K562 (cell line): ENCODE data around the gene TCP10L. TPM values are rescaled to one million over a fixed set of nuclear protein-coding genes. Genes with fewer than 3 reads are reported as not detected.

ENCODE experiments used
- ARID2 ChIP-seq: fragments of 450-650 bp; IDR thresholded peaks from 2 replicates; pipeline ENCODE4 v1.6.1; 2017; ENCODE audit warnings: antibody characterized with exemption, mild to moderate bottlenecking
- BACH1 ChIP-seq: fragments of 200-800 bp; sonication (Bioruptor generic); IDR thresholded peaks from 2 replicates; pipeline ENCODE4 v1.6.1; 2016; ENCODE audit warnings: missing genetic modification characterization, missing compliant biosample characterization
- CEBPG ChIP-seq, 3 experiments: fragments of 200-800 bp in 1 of 3; sonication (Bioruptor generic) in 1 of 3; sonication (generic) in 1 of 3; formaldehyde crosslinking in 1 of 3; IDR thresholded peaks in 2 of 3; conservative IDR thresholded peaks in 1 of 3; 2 replicates each; pipeline versions ENCODE4 v1.6.1 to v1.8.0; 2016 to 2022; ENCODE audit warnings: missing compliant biosample characterization in 2 of 3, missing genetic modification characterization in 2 of 3, mild to moderate bottlenecking in 1 of 3, missing genetic modification reagents in 1 of 3
- FOXK1 ChIP-seq: sonication (generic); formaldehyde crosslinking; IDR thresholded peaks from 2 replicates; pipeline ENCODE4 v1.8.0; 2022; ENCODE audit warnings: missing genetic modification reagents, mild to moderate bottlenecking, borderline replicate concordance
- GTF2E2 ChIP-seq: fragments of 200-800 bp; sonication (Bioruptor generic); IDR thresholded peaks from 2 replicates; pipeline ENCODE4 v1.6.1; 2016; ENCODE audit warnings: missing genetic modification characterization, missing compliant biosample characterization
- HMG20A ChIP-seq: fragments of 450-650 bp; formaldehyde crosslinking; conservative IDR thresholded peaks from 2 replicates; pipeline ENCODE4 v1.4.0; 2020; ENCODE audit warnings: mild to moderate bottlenecking, mixed read lengths
- HSF4 ChIP-seq: fragments of 250-450 bp; sonication (Bioruptor Pico); IDR thresholded peaks from 2 replicates; pipeline ENCODE4 v2.1.2; 2022; ENCODE audit warnings: mild to moderate bottlenecking, moderate library complexity, borderline replicate concordance
- KLF16 ChIP-seq: IDR thresholded peaks from 2 replicates; pipeline ENCODE4 v1.6.1; 2016; ENCODE audit warnings: antibody characterized with exemption
- MCM3 ChIP-seq: fragments of 450-650 bp; IDR thresholded peaks from 2 replicates; pipeline ENCODE4 v1.6.1; 2016
- MYNN ChIP-seq, 2 experiments: sonication (generic); formaldehyde crosslinking in 1 of 2; IDR thresholded peaks; 2 replicates each; pipeline versions ENCODE4 v1.5.0 to v1.6.1; 2016 to 2020; ENCODE audit warnings: antibody characterized with exemption in 1 of 2, missing genetic modification reagents in 1 of 2
- NFIX ChIP-seq: fragments of 250-450 bp; sonication (Bioruptor Pico); IDR thresholded peaks from 2 replicates; pipeline ENCODE4 v1.4.0; 2020; ENCODE audit warnings: low read depth, mild to moderate bottlenecking, moderate library complexity
- RNF2 ChIP-seq: sonication (generic); IDR thresholded peaks from 2 replicates; pipeline ENCODE4 v1.6.1; 2016
- SAP30 ChIP-seq: fragments of 200-600 bp; sonication (generic); IDR thresholded peaks from 2 replicates; pipeline ENCODE4 v1.6.1; 2012; ENCODE audit warnings: borderline replicate concordance, low read depth, mild to moderate bottlenecking, moderate library complexity, low read length, control low read depth, inconsistent platforms; ENCODE audit not compliant: insufficient read depth, poor library complexity, severe bottlenecking
- SRSF1 ChIP-seq: fragments of 200-400 bp; formaldehyde crosslinking; IDR thresholded peaks from 2 replicates; pipeline ENCODE4 v1.6.1; 2017; ENCODE audit warnings: mild to moderate bottlenecking, low read depth, low read length, moderate library complexity
- XRCC3 ChIP-seq: fragments of 450-650 bp; IDR thresholded peaks from 2 replicates; pipeline ENCODE4 v1.6.1; 2017; ENCODE audit warnings: mild to moderate bottlenecking, moderate library complexity
- ZC3H4 ChIP-seq: sonication (generic); formaldehyde crosslinking; IDR thresholded peaks from 2 replicates; pipeline ENCODE4 v1.9.0; 2021; ENCODE audit warnings: missing genetic modification reagents, borderline replicate concordance
- polyA plus RNA-seq, 8 experiments: library from polyadenylated mRNA; depleted of rRNA in 4 of 8; stranded (reverse) in 5 of 8; unstranded in 3 of 8; fragments of >200 nt; fragmentation: Nextera tagmentation in 2 of 8; fragmentation: Illumina TruSeq in 1 of 8; extraction: Ambion mirVana in 2 of 8; extraction: Trizol in 1 of 8; gene quantifications; 2 replicates each; pipeline versions ENCODE4 v1.2.1 to v1.2.3, GENCODE V29; 2011 to 2014; ENCODE audit warnings: inconsistent platforms in 1 of 8, missing spikeins in 1 of 8
- total RNA-seq, 7 experiments: library from RNA; depleted of rRNA in 6 of 7; stranded (reverse); fragments of >200 nt in 6 of 7; fragmentation: Illumina TruSeq in 2 of 7; extraction: Trizol in 2 of 7; gene quantifications; 2 replicates each; pipeline versions ENCODE4 v1.2.1 to v1.2.3, GENCODE V29; 2011 to 2021; ENCODE audit warnings: low replicate concordance in 1 of 7
- TF ChIP-seq, protein P1 (sequence below): fragments of 250-450 bp; sonication (Bioruptor Pico); IDR thresholded peaks from 2 replicates; pipeline ENCODE4 v1.4.0; 2020; ENCODE audit warnings: borderline replicate concordance
- TF ChIP-seq, protein P2 (sequence below): fragments of 250-450 bp; sonication (Bioruptor Pico); IDR thresholded peaks from 2 replicates; pipeline ENCODE4 v1.4.0; 2020; ENCODE audit warnings: mild to moderate bottlenecking, moderate library complexity
- TF ChIP-seq, protein P3 (sequence below), 2 experiments: fragments of 450-650 bp in 1 of 2; IDR thresholded peaks; 2 replicates each; pipeline ENCODE4 v1.6.1; 2011 to 2017; ENCODE audit warnings: low read depth in 2 of 2, antibody characterized with exemption in 1 of 2, borderline replicate concordance in 1 of 2, low read length in 1 of 2, mild to moderate bottlenecking in 1 of 2, mixed read lengths in 1 of 2; ENCODE audit not compliant: control insufficient read depth in 1 of 2

The TCP10L gene
- total and polyA plus RNA-seq, 9 of the 15 experiments (the other 6 are each of a cell fraction or from before 2014, with no cell fraction given), result 0.34 to 0.91 (median 0.56) TPM; not detected in 2

DNA sequence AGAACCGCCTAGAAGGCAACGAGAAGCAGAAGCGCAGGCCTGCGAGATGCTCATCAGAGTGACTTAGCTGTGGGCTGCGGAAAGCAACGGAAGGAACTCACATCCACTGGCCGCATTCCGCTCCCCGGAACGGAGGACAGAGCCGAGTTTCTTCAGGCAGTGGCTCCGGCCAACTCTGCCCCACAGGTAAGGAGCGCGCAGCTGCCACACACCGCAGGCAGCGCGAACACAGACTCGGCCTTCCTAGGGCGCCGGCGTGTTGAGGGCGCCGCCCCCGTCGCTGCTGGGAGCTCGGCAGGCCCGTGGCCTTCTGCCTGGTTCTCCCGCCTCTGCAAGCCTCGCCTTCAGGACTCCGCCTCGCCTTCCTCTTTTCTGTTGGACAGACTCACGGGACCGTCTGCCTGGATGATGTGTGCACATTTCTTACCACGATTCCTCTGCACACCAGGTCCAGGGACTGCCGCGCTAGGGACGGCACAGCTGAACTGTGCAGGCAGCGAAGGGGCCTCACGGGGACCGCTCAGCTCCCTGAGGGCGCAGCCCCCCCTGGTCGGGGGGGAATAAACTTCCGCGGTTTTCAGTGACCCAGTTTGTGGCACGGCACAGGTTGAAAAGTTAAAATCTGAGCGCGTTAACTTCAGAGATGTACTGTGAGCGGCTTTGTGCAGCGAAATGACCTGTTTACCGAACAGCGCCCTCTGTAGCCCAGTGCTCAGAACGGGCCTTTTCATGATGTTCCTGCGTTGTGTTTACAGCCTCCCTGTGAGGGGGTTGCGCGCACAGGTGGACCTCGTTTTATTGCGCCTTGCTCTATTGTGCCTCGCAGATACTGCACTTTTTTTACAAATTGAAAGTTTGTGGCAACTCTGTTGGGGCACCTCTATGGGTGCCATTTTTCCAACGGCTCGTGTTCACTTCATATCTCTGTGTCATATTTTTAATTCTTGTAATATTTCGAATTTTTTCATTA, 15.8 kb downstream of the TCP10L start (continued):
- TF ChIP-seq, protein P1, sequence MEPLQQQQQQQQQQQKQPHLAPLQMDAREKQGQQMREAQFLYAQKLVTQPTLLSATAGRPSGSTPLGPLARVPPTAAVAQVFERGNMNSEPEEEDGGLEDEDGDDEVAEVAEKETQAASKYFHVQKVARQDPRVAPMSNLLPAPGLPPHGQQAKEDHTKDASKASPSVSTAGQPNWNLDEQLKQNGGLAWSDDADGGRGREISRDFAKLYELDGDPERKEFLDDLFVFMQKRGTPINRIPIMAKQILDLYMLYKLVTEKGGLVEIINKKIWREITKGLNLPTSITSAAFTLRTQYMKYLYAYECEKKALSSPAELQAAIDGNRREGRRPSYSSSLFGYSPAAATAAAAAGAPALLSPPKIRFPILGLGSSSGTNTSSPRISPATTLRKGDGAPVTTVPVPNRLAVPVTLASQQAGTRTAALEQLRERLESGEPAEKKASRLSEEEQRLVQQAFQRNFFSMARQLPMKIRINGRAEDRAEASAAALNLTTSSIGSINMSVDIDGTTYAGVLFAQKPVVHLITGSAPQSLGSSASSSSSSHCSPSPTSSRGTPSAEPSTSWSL (CRISPR knock-in tag), result no peak
- TF ChIP-seq FOXK1 (no peak), CEBPG (CRISPR knock-in tag; IDR thresholded peaks at IDR 0.05) (0 out of 2 replicates have a peak, but pooled peaks have one; percentile 24), CEBPG (tag; conservative IDR thresholded peaks at IDR 0.05 in 1 of 2, IDR thresholded peaks at IDR 0.05 in 1 of 2) (no peak), GTF2E2 (tag) (no peak), XRCC3 (no peak), SRSF1 (no peak), ZC3H4 (CRISPR knock-in tag) (no peak), HMG20A (CRISPR knock-in tag) (no peak), HSF4 (CRISPR knock-in tag) (no peak), ARID2 (peak; percentile 75), NFIX (no peak), MYNN (IDR thresholded peaks at IDR 0.05) (no peak), MYNN (CRISPR knock-in tag; IDR thresholded peaks at IDR 0.05) (no peak), RNF2 (peak; percentile 75; the same call in 1 of the 2 replicates), SAP30 (no peak), BACH1 (tag) (no peak), KLF16 (0 out of 2 replicates have a peak, but pooled peaks have one; percentile 9), MCM3 (no peak)
- TF ChIP-seq, protein P2, sequence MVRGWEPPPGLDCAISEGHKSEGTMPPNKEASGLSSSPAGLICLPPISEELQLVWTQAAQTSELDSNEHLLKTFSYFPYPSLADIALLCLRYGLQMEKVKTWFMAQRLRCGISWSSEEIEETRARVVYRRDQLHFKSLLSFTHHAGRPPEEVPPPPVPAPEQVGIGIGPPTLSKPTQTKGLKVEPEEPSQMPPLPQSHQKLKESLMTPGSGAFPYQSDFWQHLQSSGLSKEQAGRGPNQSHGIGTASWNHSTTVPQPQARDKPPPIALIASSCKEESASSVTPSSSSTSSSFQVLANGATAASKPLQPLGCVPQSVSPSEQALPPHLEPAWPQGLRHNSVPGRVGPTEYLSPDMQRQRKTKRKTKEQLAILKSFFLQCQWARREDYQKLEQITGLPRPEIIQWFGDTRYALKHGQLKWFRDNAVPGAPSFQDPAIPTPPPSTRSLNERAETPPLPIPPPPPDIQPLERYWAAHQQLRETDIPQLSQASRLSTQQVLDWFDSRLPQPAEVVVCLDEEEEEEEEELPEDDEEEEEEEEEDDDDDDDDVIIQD, result 0 out of 2 replicates have a peak, but pooled peaks have one; percentile 8
- TF ChIP-seq, protein P3, sequence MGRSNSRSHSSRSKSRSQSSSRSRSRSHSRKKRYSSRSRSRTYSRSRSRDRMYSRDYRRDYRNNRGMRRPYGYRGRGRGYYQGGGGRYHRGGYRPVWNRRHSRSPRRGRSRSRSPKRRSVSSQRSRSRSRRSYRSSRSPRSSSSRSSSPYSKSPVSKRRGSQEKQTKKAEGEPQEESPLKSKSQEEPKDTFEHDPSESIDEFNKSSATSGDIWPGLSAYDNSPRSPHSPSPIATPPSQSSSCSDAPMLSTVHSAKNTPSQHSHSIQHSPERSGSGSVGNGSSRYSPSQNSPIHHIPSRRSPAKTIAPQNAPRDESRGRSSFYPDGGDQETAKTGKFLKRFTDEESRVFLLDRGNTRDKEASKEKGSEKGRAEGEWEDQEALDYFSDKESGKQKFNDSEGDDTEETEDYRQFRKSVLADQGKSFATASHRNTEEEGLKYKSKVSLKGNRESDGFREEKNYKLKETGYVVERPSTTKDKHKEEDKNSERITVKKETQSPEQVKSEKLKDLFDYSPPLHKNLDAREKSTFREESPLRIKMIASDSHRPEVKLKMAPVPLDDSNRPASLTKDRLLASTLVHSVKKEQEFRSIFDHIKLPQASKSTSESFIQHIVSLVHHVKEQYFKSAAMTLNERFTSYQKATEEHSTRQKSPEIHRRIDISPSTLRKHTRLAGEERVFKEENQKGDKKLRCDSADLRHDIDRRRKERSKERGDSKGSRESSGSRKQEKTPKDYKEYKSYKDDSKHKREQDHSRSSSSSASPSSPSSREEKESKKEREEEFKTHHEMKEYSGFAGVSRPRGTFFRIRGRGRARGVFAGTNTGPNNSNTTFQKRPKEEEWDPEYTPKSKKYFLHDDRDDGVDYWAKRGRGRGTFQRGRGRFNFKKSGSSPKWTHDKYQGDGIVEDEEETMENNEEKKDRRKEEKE (IDR thresholded peaks at IDR 0.05; ENCODE audit: borderline replicate concordance in 1 of 2, control insufficient read depth in 1 of 2, low read depth in 2 of 2, low read length in 1 of 2), result no peak
